Skin of body (tissue), 2 donors: ENCODE measurements around the gene SERPINA1. TPM values are rescaled to one million over a fixed set of nuclear protein-coding genes. Genes with fewer than 3 reads are reported as not detected.

ENCODE experiments used
- DNase-seq: peaks from one replicate; lab custom pipeline; 2025; lab: John Stamatoyannopoulos, UW
- total RNA-seq: library from RNA; depleted of rRNA; stranded (reverse); fragments of >200 nt; gene quantifications from one replicate; pipeline ENCODE4 v1.2.3, GENCODE V29; 2014

SERPINA1 gene
- total RNA-seq, 1 donor from 2014 or later = 11.1 TPM

GRCh38 chr14:94383777-94384176 lies 4.6 kb downstream of the SERPINA1 start:
- DNase-seq = no peak

- no peak for DNase-seq
These were observed 5.4 kb downstream of the SERPINA1 start for GRCh38 chr14:94382716-94383596.

- no peak for DNase-seq
These were observed 6.2 kb downstream of the SERPINA1 start for GRCh38 chr14:94382099-94382715.

- no peak for DNase-seq
These were observed 7.0 kb downstream of the SERPINA1 start for GRCh38 chr14:94381149-94382030.

- DNase-seq = no peak
These were observed 7.9 kb downstream of the SERPINA1 start for GRCh38 chr14:94380225-94381148.

GRCh38 chr14:94379291-94380224 lies 8.8 kb downstream of the SERPINA1 start:
- DNase-seq = no peak

- no peak for DNase-seq
These were observed 9.7 kb downstream of the SERPINA1 start for GRCh38 chr14:94378527-94379290.

- DNase-seq = no peak
These were observed 10.4 kb downstream of the SERPINA1 start for GRCh38 chr14:94377866-94378470.

GRCh38 chr14:94376976-94377865 lies 11.2 kb downstream of the SERPINA1 start:
- no peak for DNase-seq

GRCh38 chr14:94376108-94376975 lies 12.1 kb downstream of the SERPINA1 start:
- no peak for DNase-seq

- DNase-seq = no peak
These were observed 12.8 kb downstream of the SERPINA1 start for GRCh38 chr14:94375552-94376107.

- no peak for DNase-seq
These were observed 13.6 kb downstream of the SERPINA1 start for GRCh38 chr14:94374749-94375260.

GRCh38 chr14:94374116-94374515 lies 14.3 kb downstream of the SERPINA1 start:
- no peak for DNase-seq

GRCh38 chr14:94373708-94374107 lies 14.7 kb downstream of the SERPINA1 start:
- no peak for DNase-seq

GRCh38 chr14:94372021-94372605 lies 16.3 kb downstream of the SERPINA1 start:
- no peak for DNase-seq
